Amniotic epithelial cell (primary cell): ENCODE measurements around the gene GSG1L2.
"Not testable (repeated sequence)": the region's sequence is repeated elsewhere in the genome, so short reads cannot be mapped to it uniquely, and the experiment has no call there.

Source experiments
- DNase-seq: peaks from one replicate; pipeline ENCODE4 v3.0.0-alpha.2; 2010; ENCODE audit warnings: low read depth

Gene GSG1L2

GRCh38 chr17:9788601-9789000 is 33.3 kb downstream of the GSG1L2 start:
- DNase-seq: no peak

- no peak for DNase-seq
Measured at GRCh38 chr17:9784544-9784943, 37.3 kb downstream of the GSG1L2 start.

- DNase-seq: not testable (repeated sequence)
Measured at GRCh38 chr17:9783465-9783864, 38.4 kb downstream of the GSG1L2 start.

- no peak for DNase-seq
Measured at GRCh38 chr17:9783050-9783449, 38.8 kb downstream of the GSG1L2 start.

- no peak for DNase-seq
Measured at GRCh38 chr17:9780552-9780951, 41.3 kb downstream of the GSG1L2 start.

- DNase-seq: no peak
Measured at GRCh38 chr17:9776911-9777310, 45.0 kb downstream of the GSG1L2 start.

GRCh38 chr17:9772658-9773057 is 49.2 kb downstream of the GSG1L2 start:
- DNase-seq: no peak

GRCh38 chr17:9771465-9771864 is 50.4 kb downstream of the GSG1L2 start:
- no peak for DNase-seq

- no peak for DNase-seq
Measured at GRCh38 chr17:9769036-9769695, 52.7 kb downstream of the GSG1L2 start.

- peak; percentile 22 for DNase-seq
Measured at GRCh38 chr17:9768381-9768934, 53.4 kb downstream of the GSG1L2 start.

GRCh38 chr17:9767432-9767991 is 54.4 kb downstream of the GSG1L2 start:
- DNase-seq: no peak

- DNase-seq: no peak
Measured at GRCh38 chr17:9766970-9767369, 54.9 kb downstream of the GSG1L2 start.

- no peak for DNase-seq
Measured at GRCh38 chr17:9765322-9765721, 56.6 kb downstream of the GSG1L2 start.

- DNase-seq: no peak
Measured at GRCh38 chr17:9763643-9764042, 58.2 kb downstream of the GSG1L2 start.

- DNase-seq: no peak
Measured at GRCh38 chr17:9760266-9760665, 61.6 kb downstream of the GSG1L2 start.

- no peak for DNase-seq
Measured at GRCh38 chr17:9755083-9755482, 66.8 kb downstream of the GSG1L2 start.
